Measurements from ENCODE around the gene DTX3. TPM values are rescaled to one million over a fixed set of nuclear protein-coding genes. Genes with fewer than 3 reads are reported as not detected.
"Not testable (repeated sequence)": the region's sequence is repeated elsewhere in the genome, so short reads cannot be mapped to it uniquely, and the experiment has no call there.

Gene DTX3
- total RNA-seq, 4 donors from 2014 or later: 3.5 to 13.8 (median 6.8) TPM

DNA sequence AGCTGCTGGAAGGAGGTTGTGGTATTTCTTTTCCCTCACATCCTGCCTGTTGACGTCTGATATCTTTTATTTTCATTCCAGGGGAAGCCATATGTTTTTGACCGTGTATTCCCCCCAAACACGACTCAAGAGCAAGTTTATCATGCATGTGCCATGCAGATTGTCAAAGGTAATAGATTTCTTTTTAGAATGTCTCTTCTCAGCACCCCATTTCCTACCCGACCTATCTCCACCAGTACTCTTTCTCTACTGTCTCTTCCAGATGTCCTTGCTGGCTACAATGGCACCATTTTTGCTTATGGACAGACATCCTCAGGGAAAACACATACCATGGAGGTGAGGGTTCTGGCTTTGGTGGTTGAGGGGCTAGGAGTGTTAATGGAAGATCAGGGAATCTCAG, 41.3 kb upstream of the DTX3 start:
- ATAC-seq: no peak
- in situ Hi-C loops (cut with MboI; ENCODE audit: low sequenced_read_pairs in 4 of 4) (no loop called here), intact Hi-C loops (cut with DNase I; ENCODE audit: low total_unique reads) (no loop called here)
- Histone ChIP-seq H3K27me3 (peaks cover 0 to 14% (median 3%) of the 10 kb centered on the region in 3 donors), H3K36me3 (no peaks in the 10 kb centered on the region), H3K4me1 (no peaks in the 10 kb centered on the region), H3K9me3 (no peaks in the 10 kb centered on the region), H3K4me3 (no peak overlapping the region), H3K27ac (no peak overlapping the region)
- DNase-seq: no peak
- TF ChIP-seq, protein P1, sequence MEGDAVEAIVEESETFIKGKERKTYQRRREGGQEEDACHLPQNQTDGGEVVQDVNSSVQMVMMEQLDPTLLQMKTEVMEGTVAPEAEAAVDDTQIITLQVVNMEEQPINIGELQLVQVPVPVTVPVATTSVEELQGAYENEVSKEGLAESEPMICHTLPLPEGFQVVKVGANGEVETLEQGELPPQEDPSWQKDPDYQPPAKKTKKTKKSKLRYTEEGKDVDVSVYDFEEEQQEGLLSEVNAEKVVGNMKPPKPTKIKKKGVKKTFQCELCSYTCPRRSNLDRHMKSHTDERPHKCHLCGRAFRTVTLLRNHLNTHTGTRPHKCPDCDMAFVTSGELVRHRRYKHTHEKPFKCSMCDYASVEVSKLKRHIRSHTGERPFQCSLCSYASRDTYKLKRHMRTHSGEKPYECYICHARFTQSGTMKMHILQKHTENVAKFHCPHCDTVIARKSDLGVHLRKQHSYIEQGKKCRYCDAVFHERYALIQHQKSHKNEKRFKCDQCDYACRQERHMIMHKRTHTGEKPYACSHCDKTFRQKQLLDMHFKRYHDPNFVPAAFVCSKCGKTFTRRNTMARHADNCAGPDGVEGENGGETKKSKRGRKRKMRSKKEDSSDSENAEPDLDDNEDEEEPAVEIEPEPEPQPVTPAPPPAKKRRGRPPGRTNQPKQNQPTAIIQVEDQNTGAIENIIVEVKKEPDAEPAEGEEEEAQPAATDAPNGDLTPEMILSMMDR (IDR thresholded peaks at IDR 0.05 in 4 of 5, conservative IDR thresholded peaks at IDR 0.05 in 1 of 5): no peak
- no peak for TF ChIP-seq POLR2A (IDR thresholded peaks at IDR 0.05)

DNA sequence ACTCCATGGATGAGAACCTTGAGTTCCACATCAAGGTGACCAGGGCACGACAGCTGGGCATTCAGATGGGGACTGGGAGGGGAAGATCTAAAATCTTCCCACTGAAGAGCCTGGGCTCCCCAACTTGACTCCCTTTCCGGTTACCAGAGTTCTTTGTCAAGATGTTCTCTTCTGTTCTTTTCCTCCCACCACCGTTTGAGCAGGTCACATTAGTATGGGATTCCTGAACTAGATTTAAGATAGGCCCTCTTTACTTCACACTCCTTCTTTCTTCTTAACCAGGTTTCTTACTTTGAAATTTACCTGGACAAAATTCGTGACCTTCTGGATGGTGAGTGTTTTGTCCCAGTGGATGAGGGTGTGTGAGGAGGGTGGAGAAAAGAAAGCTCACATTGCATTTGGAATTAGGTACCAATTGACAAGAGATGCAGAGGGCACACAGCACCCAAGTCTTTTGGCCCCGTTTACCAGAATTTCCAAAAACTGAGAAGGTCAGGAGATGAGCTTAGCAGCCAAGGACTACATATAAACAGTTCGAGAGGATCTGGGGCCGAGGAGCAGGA, 40.4 kb upstream of the DTX3 start:
- Histone ChIP-seq H3K4me1 (no peaks in the 10 kb centered on the region), H3K27ac (no peak overlapping the region), H3K9me3 (no peaks in the 10 kb centered on the region), H3K27me3 (peaks cover 0 to 14% (median 3%) of the 10 kb centered on the region in 3 donors), H3K36me3 (no peaks in the 10 kb centered on the region), H3K4me3 (no peak overlapping the region)
- in situ Hi-C loops (cut with MboI; ENCODE audit: low sequenced_read_pairs in 4 of 4) (no loop called here), intact Hi-C loops (cut with DNase I; ENCODE audit: low total_unique reads) (no loop called here)
- TF ChIP-seq POLR2A (IDR thresholded peaks at IDR 0.05): no peak
- TF ChIP-seq, protein P1 (IDR thresholded peaks at IDR 0.05 in 4 of 5, conservative IDR thresholded peaks at IDR 0.05 in 1 of 5): no peak
- no peak for ATAC-seq
- no peak for DNase-seq

DNA sequence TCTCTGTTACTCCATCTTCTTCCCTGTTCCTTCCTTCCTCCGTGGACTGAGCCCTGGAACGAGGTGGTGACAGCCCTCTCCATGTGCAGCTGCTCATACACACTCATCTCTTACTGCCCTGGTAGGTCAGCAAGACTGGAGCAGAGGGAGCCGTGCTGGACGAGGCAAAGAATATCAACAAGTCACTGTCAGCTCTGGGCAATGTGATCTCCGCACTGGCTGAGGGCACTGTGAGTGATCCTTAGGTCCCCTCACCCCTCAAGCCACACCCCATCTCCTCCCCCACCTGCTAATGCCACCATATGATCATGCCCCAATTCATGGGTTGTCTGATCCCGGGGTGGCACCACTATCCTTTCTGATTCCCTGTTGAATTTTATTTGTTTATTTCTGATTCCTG, 35.8 kb upstream of the DTX3 start:
- intact Hi-C loops (cut with DNase I; ENCODE audit: low total_unique reads) (no loop called here), in situ Hi-C loops (cut with MboI; ENCODE audit: low sequenced_read_pairs in 4 of 4) (no loop called here)
- peaks cover 0 to 8% (median 3%) of the 10 kb centered on the region in 3 donors for H3K27me3 ChIP-seq
- TF ChIP-seq POLR2A (IDR thresholded peaks at IDR 0.05): no peak
- DNase-seq (no peak), ATAC-seq (no peak)
- no peak overlapping the region for H3K27ac ChIP-seq
- no peaks in the 10 kb centered on the region for H3K36me3 ChIP-seq
- no peak overlapping the region for H3K4me3 ChIP-seq
- H3K4me1 ChIP-seq: no peaks in the 10 kb centered on the region
- H3K9me3 ChIP-seq: no peaks in the 10 kb centered on the region

DNA sequence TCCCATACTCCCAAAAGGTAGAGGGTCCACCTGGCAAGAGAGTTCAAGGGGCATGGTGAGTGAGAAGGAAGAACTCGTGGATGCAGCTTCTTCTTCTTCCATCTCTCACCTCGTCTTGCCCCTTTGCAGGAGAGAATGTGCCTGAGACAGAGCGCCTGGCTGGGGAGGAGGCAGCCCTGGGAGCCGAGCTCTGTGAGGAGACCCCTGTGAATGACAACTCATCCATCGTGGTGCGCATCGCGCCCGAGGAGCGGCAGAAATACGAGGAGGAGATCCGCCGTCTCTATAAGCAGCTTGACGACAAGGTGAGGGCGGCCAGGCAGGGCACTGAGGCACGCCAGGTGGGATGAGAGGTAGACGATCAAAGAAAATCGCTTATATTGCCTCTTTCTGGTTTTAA, 34.8 kb upstream of the DTX3 start:
- Histone ChIP-seq H3K36me3 (no peaks in the 10 kb centered on the region), H3K4me3 (no peak overlapping the region), H3K27ac (no peak overlapping the region), H3K27me3 (peaks cover 0 to 7% (median 3%) of the 10 kb centered on the region in 3 donors), H3K9me3 (no peaks in the 10 kb centered on the region), H3K4me1 (no peaks in the 10 kb centered on the region)
- intact Hi-C loops (cut with DNase I; ENCODE audit: low total_unique reads) (no loop called here), in situ Hi-C loops (cut with MboI; ENCODE audit: low sequenced_read_pairs in 4 of 4) (loop anchor here in 1 of 4 donors (10.0 kb wide), 1 partner anchor 55 kb away; no protein-coding TSS in a partner anchor)
- TF ChIP-seq, protein P1 (IDR thresholded peaks at IDR 0.05 in 4 of 5, conservative IDR thresholded peaks at IDR 0.05 in 1 of 5): no peak
- no peak for TF ChIP-seq POLR2A (IDR thresholded peaks at IDR 0.05)
- no peak for DNase-seq
- ATAC-seq: no peak

DNA sequence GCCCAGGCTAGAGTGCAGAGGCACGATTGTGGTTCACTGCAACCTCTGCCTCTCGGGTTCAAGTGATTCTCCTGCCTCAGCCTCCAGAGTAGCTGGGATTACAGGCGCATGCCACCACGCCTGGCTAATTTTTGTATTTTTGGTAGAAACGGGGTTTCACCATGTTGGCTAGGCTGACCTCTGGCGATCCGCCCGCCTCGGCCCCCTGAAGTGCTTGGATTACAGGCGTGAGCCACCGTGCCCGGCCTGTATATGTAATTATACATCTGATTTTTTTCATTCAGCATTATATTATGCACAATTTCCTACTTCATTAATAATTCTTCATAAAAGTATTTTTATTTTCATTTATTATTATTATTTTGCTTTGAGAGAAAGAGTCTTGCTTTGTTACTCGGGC, 34.2 kb upstream of the DTX3 start:
- not testable (repeated sequence) for H3K27me3 ChIP-seq, H3K9me3 ChIP-seq
- in situ Hi-C loops (cut with MboI; ENCODE audit: low sequenced_read_pairs in 4 of 4): loop anchor here in 1 of 4 donors (10.0 kb wide), 1 partner anchor 54 kb away; no protein-coding TSS in a partner anchor

More for the DNA sequence above, 34.2 kb upstream of the DTX3 start:
- H3K4me3 ChIP-seq; H3K4me1 ChIP-seq; H3K27ac ChIP-seq; H3K36me3 ChIP-seq; DNase-seq; ATAC-seq; intact Hi-C loops (cut with DNase I; ENCODE audit: low total_unique reads): not testable (repeated sequence)

Measured in gastrocnemius medialis (tissue), 4 donors.